Loucy (cell line): ENCODE results near the gene FOXL1.

Source experiments
- H2AFZ ChIP-seq: fragments of 200-600 bp; sonication (generic); 2 replicates; pipeline ENCODE4 v1.6.0; 2016; ENCODE audit warnings: antibody characterized with exemption, mild to moderate bottlenecking, low read length, moderate library complexity
- H3F3A ChIP-seq: fragments of 200-600 bp; 2 replicates; pipeline ENCODE4 v1.6.0; 2016; ENCODE audit warnings: antibody characterized with exemption, low read depth, mild to moderate bottlenecking
- H3K27me3 ChIP-seq: fragments of 200-600 bp; sonication (generic); 2 replicates; pipeline ENCODE4 v1.6.1; 2014; ENCODE audit warnings: low read length, mild to moderate bottlenecking; ENCODE audit not compliant: insufficient read depth, poor library complexity, severe bottlenecking
- H3K36me3 ChIP-seq: fragments of 200-600 bp; sonication (generic); 2 replicates; pipeline ENCODE4 v1.6.1; 2016; ENCODE audit warnings: low read length; ENCODE audit not compliant: insufficient read depth
- H3K4me1 ChIP-seq: fragments of 200-600 bp; sonication (generic); 2 replicates; pipeline ENCODE4 v1.5.1; 2014; ENCODE audit warnings: low read length, mild to moderate bottlenecking; ENCODE audit not compliant: insufficient read depth, poor library complexity, severe bottlenecking
- H3K4me2 ChIP-seq: fragments of 200-600 bp; sonication (generic); 2 replicates; pipeline ENCODE4 v1.6.0; 2014; ENCODE audit warnings: antibody characterized with exemption, low read length, low read depth, mild to moderate bottlenecking; ENCODE audit not compliant: poor library complexity, severe bottlenecking
- H3K4me3 ChIP-seq: fragments of 200-600 bp; sonication (generic); 2 replicates; pipeline ENCODE4 v1.5.1; 2014; ENCODE audit warnings: low read length, mild to moderate bottlenecking, mixed read lengths; ENCODE audit not compliant: poor library complexity, severe bottlenecking
- H3K79me2 ChIP-seq: fragments of 200-600 bp; sonication (generic); 2 replicates; pipeline ENCODE4 v1.6.1; 2014; ENCODE audit warnings: low read length; ENCODE audit not compliant: insufficient read depth
- H3K9ac ChIP-seq: fragments of 200-600 bp; sonication (generic); 2 replicates; pipeline ENCODE4 v1.6.0; 2014; ENCODE audit warnings: mild to moderate bottlenecking, low read depth, low read length, moderate library complexity; ENCODE audit not compliant: poor library complexity, severe bottlenecking
- H3K9me2 ChIP-seq: fragments of 200-600 bp; sonication (generic); replicated peaks from 2 replicates; pipeline ENCODE4 v1.6.1; 2016; ENCODE audit warnings: low read depth, low read length, mixed read lengths
- H3K9me3 ChIP-seq: fragments of 200-600 bp; sonication (generic); 2 replicates; pipeline ENCODE4 v1.6.1; 2014; ENCODE audit warnings: mild to moderate bottlenecking, antibody characterized with exemption, low read length, low read depth; ENCODE audit not compliant: insufficient read depth
- H4K20me1 ChIP-seq: fragments of 200-600 bp; sonication (generic); 2 replicates; pipeline ENCODE4 v1.6.0; 2014; ENCODE audit warnings: antibody characterized with exemption, low read length, mild to moderate bottlenecking; ENCODE audit not compliant: insufficient read depth, poor library complexity, severe bottlenecking
- EZH2phosphoT487 ChIP-seq: fragments of 200-600 bp; IDR thresholded peaks from 2 replicates; pipeline ENCODE4 v1.6.1; 2018; ENCODE audit warnings: antibody characterized with exemption, mild to moderate bottlenecking, moderate library complexity, borderline replicate concordance
- TF ChIP-seq, protein P1 (sequence below): fragments of 200-600 bp; sonication (generic); conservative IDR thresholded peaks from 2 replicates; pipeline ENCODE4 v1.5.1; 2014; ENCODE audit warnings: mild to moderate bottlenecking, antibody characterized with exemption, low read length

FOXL1 gene

DNA sequence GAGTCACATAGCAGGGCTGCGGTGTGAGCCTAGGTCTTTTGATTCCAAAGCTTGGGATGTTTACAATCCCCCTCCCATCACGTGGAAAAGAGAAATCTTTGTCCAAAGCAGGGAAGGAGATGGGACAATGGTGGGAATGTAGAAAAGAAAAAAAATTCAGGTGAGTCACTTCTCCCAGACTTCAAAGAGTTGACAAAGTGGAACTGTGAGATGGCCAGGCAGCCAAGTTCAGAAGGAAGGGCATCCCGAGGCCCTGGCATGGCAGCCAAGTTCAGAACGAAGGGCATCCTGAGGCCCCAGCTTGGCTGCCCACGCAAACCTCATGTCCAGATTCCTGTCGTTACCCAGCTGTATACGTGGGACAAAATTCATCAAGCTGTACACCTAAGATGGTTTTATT, 47.5 kb downstream of the FOXL1 start:
- H3K36me3 ChIP-seq: no peaks in the 10 kb centered on the region
- no peak overlapping the region for H3K4me3 ChIP-seq
- H3F3A ChIP-seq: no peaks in the 10 kb centered on the region
- no peak overlapping the region for H2AFZ ChIP-seq
- H3K9me3 ChIP-seq: no peaks in the 10 kb centered on the region
- peaks cover 4% of the 10 kb centered on the region for H3K4me1 ChIP-seq
- TF ChIP-seq, protein P1, sequence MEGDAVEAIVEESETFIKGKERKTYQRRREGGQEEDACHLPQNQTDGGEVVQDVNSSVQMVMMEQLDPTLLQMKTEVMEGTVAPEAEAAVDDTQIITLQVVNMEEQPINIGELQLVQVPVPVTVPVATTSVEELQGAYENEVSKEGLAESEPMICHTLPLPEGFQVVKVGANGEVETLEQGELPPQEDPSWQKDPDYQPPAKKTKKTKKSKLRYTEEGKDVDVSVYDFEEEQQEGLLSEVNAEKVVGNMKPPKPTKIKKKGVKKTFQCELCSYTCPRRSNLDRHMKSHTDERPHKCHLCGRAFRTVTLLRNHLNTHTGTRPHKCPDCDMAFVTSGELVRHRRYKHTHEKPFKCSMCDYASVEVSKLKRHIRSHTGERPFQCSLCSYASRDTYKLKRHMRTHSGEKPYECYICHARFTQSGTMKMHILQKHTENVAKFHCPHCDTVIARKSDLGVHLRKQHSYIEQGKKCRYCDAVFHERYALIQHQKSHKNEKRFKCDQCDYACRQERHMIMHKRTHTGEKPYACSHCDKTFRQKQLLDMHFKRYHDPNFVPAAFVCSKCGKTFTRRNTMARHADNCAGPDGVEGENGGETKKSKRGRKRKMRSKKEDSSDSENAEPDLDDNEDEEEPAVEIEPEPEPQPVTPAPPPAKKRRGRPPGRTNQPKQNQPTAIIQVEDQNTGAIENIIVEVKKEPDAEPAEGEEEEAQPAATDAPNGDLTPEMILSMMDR: no peak
- TF ChIP-seq EZH2phosphoT487: no peak
- H3K9me2 ChIP-seq: no peaks in the 10 kb centered on the region
- no peaks in the 10 kb centered on the region for H3K79me2 ChIP-seq
- no peak overlapping the region for H3K4me2 ChIP-seq
- no peaks in the 10 kb centered on the region for H4K20me1 ChIP-seq
- H3K27me3 ChIP-seq: no peaks in the 10 kb centered on the region
- H3K9ac ChIP-seq: no peak overlapping the region

DNA sequence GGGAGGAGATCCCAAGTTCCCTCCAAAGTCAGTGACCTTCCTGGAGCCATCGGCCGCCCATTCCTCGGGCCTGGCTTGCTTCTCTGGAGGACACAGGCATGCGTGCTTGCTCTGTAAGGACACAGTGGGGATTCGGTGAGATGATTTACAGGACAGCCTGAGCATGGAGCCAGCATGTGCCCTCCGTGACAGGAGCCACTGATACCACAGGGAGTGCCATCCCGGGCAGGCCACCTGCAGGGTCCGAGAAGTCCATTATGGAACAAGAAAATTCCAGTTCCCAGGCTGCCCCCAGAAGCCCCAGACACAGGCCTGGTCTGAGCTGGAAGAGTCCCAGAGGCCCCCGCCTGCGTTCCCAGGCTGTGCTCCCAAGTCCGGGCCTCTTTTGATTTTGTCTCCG, 47.9 kb downstream of the FOXL1 start:
- no peak overlapping the region for H3K4me3 ChIP-seq
- H3K4me2 ChIP-seq: no peak overlapping the region
- H3K4me1 ChIP-seq: peaks cover 9% of the 10 kb centered on the region
- no peaks in the 10 kb centered on the region for H3F3A ChIP-seq
- H4K20me1 ChIP-seq: no peaks in the 10 kb centered on the region
- H2AFZ ChIP-seq: no peak overlapping the region
- no peaks in the 10 kb centered on the region for H3K79me2 ChIP-seq
- no peaks in the 10 kb centered on the region for H3K9me2 ChIP-seq
- no peaks in the 10 kb centered on the region for H3K36me3 ChIP-seq
- H3K9ac ChIP-seq: no peak overlapping the region
- H3K9me3 ChIP-seq: no peaks in the 10 kb centered on the region
- TF ChIP-seq EZH2phosphoT487: no peak
- TF ChIP-seq, protein P1: no peak
- no peaks in the 10 kb centered on the region for H3K27me3 ChIP-seq

DNA sequence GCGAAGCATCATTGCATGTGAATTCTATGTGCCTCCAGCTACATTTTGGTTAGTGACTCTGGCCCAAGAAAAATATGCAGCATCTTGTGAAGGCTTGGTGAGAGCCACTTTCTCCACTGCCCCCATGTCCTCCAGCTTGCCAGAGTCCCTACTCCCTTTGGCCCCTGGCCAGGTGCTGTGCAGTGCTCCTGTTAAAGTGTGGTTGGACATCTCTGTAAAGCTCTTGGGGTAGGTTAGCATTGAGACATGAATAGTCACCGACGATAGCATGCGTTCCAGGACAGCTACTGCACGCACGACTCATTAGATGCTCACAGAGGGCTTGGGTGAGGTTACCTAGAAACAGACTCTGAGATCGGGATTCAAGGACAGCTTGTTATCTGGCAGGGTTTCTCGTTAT, 48.6 kb downstream of the FOXL1 start:
- Histone ChIP-seq H3F3A (no peaks in the 10 kb centered on the region), H4K20me1 (no peaks in the 10 kb centered on the region), H3K79me2 (no peaks in the 10 kb centered on the region), H3K36me3 (no peaks in the 10 kb centered on the region), H2AFZ (no peak overlapping the region), H3K4me2 (no peak overlapping the region), H3K9ac (no peak overlapping the region), H3K9me2 (no peaks in the 10 kb centered on the region), H3K4me1 (peaks cover 16% of the 10 kb centered on the region), H3K27me3 (no peaks in the 10 kb centered on the region), H3K9me3 (no peaks in the 10 kb centered on the region), H3K4me3 (no peak overlapping the region)
- no peak for TF ChIP-seq EZH2phosphoT487
- TF ChIP-seq, protein P1: no peak
